AG04450 (cell line): ENCODE measurements around the gene C9orf153. TPM values are rescaled to one million over a fixed set of nuclear protein-coding genes. Genes with fewer than 3 reads are reported as not detected.

Experiments
- CTCF ChIA-PET: fragments of 300-600, 350-600 bp; formaldehyde crosslinking; extraction: SDS; loops from one replicate; lab custom pipeline; 2022; ENCODE audit warnings: antibody characterized with exemption, inconsistent platforms; lab: Charles Lee
- POLR2A ChIA-PET: fragments of 350-600 bp; formaldehyde crosslinking; extraction: SDS; loops from one replicate; lab custom pipeline; 2021; ENCODE audit warnings: antibody characterized with exemption, inconsistent platforms; lab: Yijun Ruan, JAX
- DNase-seq: peaks from one replicate; pipeline ENCODE4 v3.0.0-alpha.2; 2011; ENCODE audit warnings: low read depth, low spot score
- H3K27ac ChIP-seq: one replicate; pipeline ENCODE4 v1.5.1; 2012; ENCODE audit warnings: low read depth, low read length, control low read depth
- H3K27me3 ChIP-seq: one replicate; pipeline ENCODE4 v1.6.0; 2012; ENCODE audit warnings: low read length; ENCODE audit not compliant: control insufficient read depth, insufficient read depth
- H3K4me3 ChIP-seq: 2 replicates; pipeline ENCODE4 v1.5.1; 2011; ENCODE audit warnings: mild to moderate bottlenecking, low read depth, low read length, control low read depth
- H3K9me3 ChIP-seq: 2 replicates; pipeline ENCODE4 v1.5.1; 2012; ENCODE audit warnings: low read length; ENCODE audit not compliant: control insufficient read depth, insufficient read depth
- CTCF ChIP-seq: IDR thresholded peaks from 2 replicates; pipeline ENCODE4 v1.5.1; 2011; ENCODE audit warnings: low read depth, low read length, control low read depth, inconsistent platforms
- polyA plus RNA-seq: library from polyadenylated mRNA; depleted of rRNA; stranded (reverse); fragments of >200 nt; gene quantifications from 2 replicates; pipeline ENCODE4 v1.2.3, GENCODE V29; 2011

The C9orf153 gene
- polyA plus RNA-seq, 1 experiment: 0.30 TPM

- ChIA-PET POLR2A (no interaction called here), CTCF (interaction anchor here (3.4 kb wide), 1 partner anchor 20 kb away, joined by 14 read pairs; no protein-coding TSS in a partner anchor)
- Histone ChIP-seq H3K27ac (no peak overlapping the region), H3K4me3 (no peak overlapping the region), H3K9me3 (no peaks in the 10 kb centered on the region), H3K27me3 (peaks cover 2% of the 10 kb centered on the region)
- no peak for TF ChIP-seq CTCF
- no peak for DNase-seq
These were observed 36.8 kb downstream of the C9orf153 start for GRCh38 chr9:86222667-86223066.

GRCh38 chr9:86219606-86220005 lies 39.9 kb downstream of the C9orf153 start:
- Histone ChIP-seq H3K9me3 (no peaks in the 10 kb centered on the region), H3K27ac (no peak overlapping the region), H3K4me3 (no peak overlapping the region), H3K27me3 (peaks cover 2% of the 10 kb centered on the region)
- ChIA-PET POLR2A (no interaction called here), CTCF (interaction anchor here (1.0 kb wide), 1 partner anchor 17 kb away, joined by 7 read pairs; no protein-coding TSS in a partner anchor)
- TF ChIP-seq CTCF: no peak
- DNase-seq: no peak

DNA sequence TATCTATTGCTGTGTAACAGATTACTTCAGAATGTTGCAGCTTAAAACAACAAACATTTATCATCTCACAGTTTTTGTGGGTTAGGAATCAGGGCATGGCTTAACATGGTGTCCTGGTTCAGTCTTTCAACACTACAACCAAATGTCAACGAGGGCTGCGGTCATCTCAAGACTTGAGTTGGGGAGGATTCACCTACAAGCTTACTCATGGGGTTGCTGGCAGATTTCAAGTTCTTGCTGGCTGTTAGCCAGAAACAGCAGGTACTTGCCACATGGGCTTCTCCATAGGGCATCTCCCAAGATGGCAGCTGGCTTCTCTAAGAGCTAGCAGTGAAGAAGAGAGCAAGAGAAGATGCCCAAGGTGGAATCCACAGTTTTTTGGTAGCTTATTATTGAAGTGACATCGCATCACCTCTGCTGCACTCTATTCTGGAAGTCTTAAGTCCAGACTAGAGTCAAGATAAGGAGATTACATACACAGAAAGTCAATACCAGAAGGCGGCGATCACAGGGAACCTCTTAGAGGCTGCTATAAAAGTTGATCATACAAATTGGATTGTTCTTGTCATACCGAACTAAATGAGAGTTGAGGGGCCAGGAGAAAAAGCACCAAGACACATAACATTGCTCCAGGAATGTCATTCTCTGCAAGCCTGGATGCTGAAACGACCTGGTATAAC lies 42.2 kb downstream of the C9orf153 start:
- POLR2A ChIA-PET: no interaction called here
- Histone ChIP-seq H3K4me3 (no peak overlapping the region), H3K27me3 (peaks cover under 1% of the 10 kb centered on the region), H3K27ac (no peak overlapping the region), H3K9me3 (no peaks in the 10 kb centered on the region)
- CTCF ChIA-PET: interaction anchor here (4.7 kb wide), 1 partner anchor 15 kb away, joined by 23 read pairs; no protein-coding TSS in a partner anchor
- no peak for DNase-seq
- TF ChIP-seq CTCF: no peak

DNA sequence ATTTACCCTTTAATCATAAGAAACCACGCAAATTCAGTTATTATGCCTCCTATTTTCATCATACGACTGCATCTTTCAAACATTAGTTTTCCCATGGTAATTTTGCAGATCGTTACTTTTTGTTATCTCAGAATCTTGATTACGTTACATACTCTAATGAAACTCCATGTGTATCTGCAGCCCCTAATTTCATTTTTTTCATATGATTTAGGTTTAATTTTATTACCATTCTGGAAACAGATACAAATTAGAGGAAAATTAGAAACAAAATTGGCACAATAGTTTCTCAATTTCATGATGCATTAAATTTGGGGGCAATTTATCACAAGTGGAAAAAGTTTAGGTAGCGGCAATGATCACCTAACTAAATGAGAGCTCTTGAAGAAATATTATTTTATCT lies 52.3 kb downstream of the C9orf153 start:
- POLR2A ChIA-PET: no interaction called here
- CTCF ChIA-PET: no interaction called here
- no peak for TF ChIP-seq CTCF
- H3K4me3 ChIP-seq: no peak overlapping the region
- no peak for DNase-seq
- H3K27me3 ChIP-seq: no peaks in the 10 kb centered on the region
- no peaks in the 10 kb centered on the region for H3K9me3 ChIP-seq
- H3K27ac ChIP-seq: no peak overlapping the region

GRCh38 chr9:86202338-86202882 lies 57.0 kb downstream of the C9orf153 start:
- peaks cover 5% of the 10 kb centered on the region for H3K27me3 ChIP-seq
- H3K4me3 ChIP-seq: no peak overlapping the region
- H3K27ac ChIP-seq: no peak overlapping the region
- peak; percentile 86 for TF ChIP-seq CTCF
- H3K9me3 ChIP-seq: no peaks in the 10 kb centered on the region
- ChIA-PET CTCF (interaction anchor here (0.6 to 2.9 kb wide), 46 partner anchors 9 to 1123 kb away, joined by 3 to 27 read pairs (median 5); no protein-coding TSS in a partner anchor), POLR2A (interaction anchor here (0.6 to 0.8 kb wide), 2 partner anchors 82 to 102 kb away, joined by 3 read pairs; no protein-coding TSS in a partner anchor)
- peak; percentile 20 for DNase-seq
